Endothelial cell of hepatic sinusoid (primary cell): ENCODE data around the gene FZR1.

Experiments
- in situ Hi-C: cut with HindIII; loops from 2 replicates; pipeline ENCODE4 v1.10.0; 2017; ENCODE audit warnings: low sequenced_read_pairs

The FZR1 gene

GRCh38 chr19:3586127-3586626 lies 80.1 kb downstream of the FZR1 start:
- in situ Hi-C loops = no loop called here

GRCh38 chr19:3586707-3587346 lies 80.7 kb downstream of the FZR1 start:
- in situ Hi-C loops = no loop called here
